Spleen (tissue), 7 donors: ENCODE measurements around the gene LGALS16.

ENCODE experiments used
- POLR2A ChIP-seq, 3 donors: fragments of 450-650 bp; IDR thresholded peaks; one replicate each; pipeline ENCODE4 v1.5.1; 2017; ENCODE audit warnings: antibody characterized with exemption in 3 of 3, mild to moderate bottlenecking in 1 of 3
- POLR2AphosphoS5 ChIP-seq, 3 donors: sonication (generic); formaldehyde crosslinking; IDR thresholded peaks; one replicate each; pipeline ENCODE4 v1.5.1; 2017; ENCODE audit warnings: antibody characterized with exemption in 3 of 3
- TF ChIP-seq, protein P1 (sequence below), 11 experiments: fragments of 200-600 bp in 7 of 11; fragments of 450-650 bp in 4 of 11; sonication (generic) in 4 of 11; IDR thresholded peaks in 8 of 11; conservative IDR thresholded peaks in 3 of 11; 1 replicate in 7 of 11; 2 replicates in 4 of 11; pipeline versions ENCODE4 v1.4.0 to v1.8.0; 2016 to 2021; ENCODE audit warnings: antibody characterized with exemption in 11 of 11, inconsistent platforms in 4 of 11, mild to moderate bottlenecking in 1 of 11
- donor health status: DM: no; HTN: no; CAD: no; lungs with moderate emphysema.
- donor health status: DM: no; HTN: no; CAD: no.
- donor health status: DM: no; HTN: no; CAD: no.

DNA sequence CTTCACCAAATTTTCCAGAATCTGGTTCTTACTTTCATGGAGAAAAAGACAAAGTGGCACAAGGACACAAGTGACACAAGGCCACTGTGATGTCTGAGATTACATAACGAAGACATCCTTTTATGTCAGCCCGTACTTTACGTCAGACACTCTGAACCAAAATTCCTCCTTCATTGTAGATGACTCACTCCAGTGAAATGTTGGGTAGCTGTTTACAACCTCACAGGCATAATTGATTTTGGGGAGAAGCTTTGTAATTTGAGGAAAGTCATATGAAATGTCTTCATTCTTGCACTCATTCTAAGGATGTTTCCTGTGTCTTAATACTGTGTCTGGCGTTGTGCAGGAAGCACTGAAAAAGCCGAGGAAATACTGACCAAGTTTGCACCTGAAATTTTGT lies 28.6 kb downstream of the LGALS16 start:
- TF ChIP-seq, protein P1, sequence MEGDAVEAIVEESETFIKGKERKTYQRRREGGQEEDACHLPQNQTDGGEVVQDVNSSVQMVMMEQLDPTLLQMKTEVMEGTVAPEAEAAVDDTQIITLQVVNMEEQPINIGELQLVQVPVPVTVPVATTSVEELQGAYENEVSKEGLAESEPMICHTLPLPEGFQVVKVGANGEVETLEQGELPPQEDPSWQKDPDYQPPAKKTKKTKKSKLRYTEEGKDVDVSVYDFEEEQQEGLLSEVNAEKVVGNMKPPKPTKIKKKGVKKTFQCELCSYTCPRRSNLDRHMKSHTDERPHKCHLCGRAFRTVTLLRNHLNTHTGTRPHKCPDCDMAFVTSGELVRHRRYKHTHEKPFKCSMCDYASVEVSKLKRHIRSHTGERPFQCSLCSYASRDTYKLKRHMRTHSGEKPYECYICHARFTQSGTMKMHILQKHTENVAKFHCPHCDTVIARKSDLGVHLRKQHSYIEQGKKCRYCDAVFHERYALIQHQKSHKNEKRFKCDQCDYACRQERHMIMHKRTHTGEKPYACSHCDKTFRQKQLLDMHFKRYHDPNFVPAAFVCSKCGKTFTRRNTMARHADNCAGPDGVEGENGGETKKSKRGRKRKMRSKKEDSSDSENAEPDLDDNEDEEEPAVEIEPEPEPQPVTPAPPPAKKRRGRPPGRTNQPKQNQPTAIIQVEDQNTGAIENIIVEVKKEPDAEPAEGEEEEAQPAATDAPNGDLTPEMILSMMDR (IDR thresholded peaks at IDR 0.05 in 8 of 11, conservative IDR thresholded peaks at IDR 0.05 in 3 of 11) = no peak
- TF ChIP-seq POLR2A (IDR thresholded peaks at IDR 0.05) = no peak
- no peak for TF ChIP-seq POLR2AphosphoS5 (IDR thresholded peaks at IDR 0.05)
